Lower leg skin (tissue), 4 donors: ENCODE measurements around the gene PCCA. TPM values are rescaled to one million over a fixed set of nuclear protein-coding genes. Genes with fewer than 3 reads are reported as not detected.
"Not testable (repeated sequence)": the region's sequence is repeated elsewhere in the genome, so short reads cannot be mapped to it uniquely, and the experiment has no call there.

Experiments
- DNase-seq, 2 donors: peaks; one replicate each; pipeline ENCODE4 v3.0.0-alpha.2; 2019; ENCODE audit warnings: low spot score in 2 of 2
- H3K4me3 ChIP-seq: fragments of 200-600 bp; sonication (generic); 2 replicates; pipeline ENCODE4 v1.5.1; 2017; ENCODE audit warnings: mild to moderate bottlenecking, low read depth; ENCODE audit not compliant: poor library complexity, severe bottlenecking
- CTCF ChIP-seq, 3 donors: fragments of 450-650 bp; IDR thresholded peaks; one replicate each; pipeline ENCODE4 v1.5.1; 2016; ENCODE audit warnings: antibody characterized with exemption in 3 of 3, mild to moderate bottlenecking in 3 of 3, moderate library complexity in 2 of 3
- POLR2A ChIP-seq, 2 donors: fragments of 450-650 bp; IDR thresholded peaks; one replicate each; pipeline ENCODE4 v1.6.1; 2016 to 2017; ENCODE audit warnings: antibody characterized with exemption in 2 of 2, mild to moderate bottlenecking in 1 of 2, moderate library complexity in 1 of 2
- WGBS, 2 donors: methylation state at CpG; one replicate each; pipeline ENCODE4 v1.1.5; 2018; 5-methylcytosine and 5-hydroxymethylcytosine counted together
- intact Hi-C: fragments of 100-400 bp; cut with DNase I; formaldehyde crosslinking; loops from one replicate; pipeline ENCODE4 v1.15.0; 2023; ENCODE audit warnings: low total_unique reads
- total RNA-seq, 4 donors: library from RNA; depleted of rRNA; stranded (reverse); fragments of >200 nt; gene quantifications; one replicate each; pipeline ENCODE4 v1.1.0, GENCODE V29; 2016

The PCCA gene
- total RNA-seq, 4 donors from 2014 or later = 24.3 to 34.2 (median 26.2) TPM

- no peak for DNase-seq
- 95% methylated on average over 3 of the region's 3 CpGs for WGBS, 2 donors
- no peak overlapping the region for H3K4me3 ChIP-seq
- intact Hi-C loops = no loop called here
- TF ChIP-seq POLR2A (IDR thresholded peaks at IDR 0.05) = no peak
Observed at GRCh38 chr13:100160450-100160849, 71.6 kb downstream of the PCCA start.

- no peak for DNase-seq
- no peak overlapping the region for H3K4me3 ChIP-seq
- WGBS, 2 donors = 95 to 96% methylated on average over 1 of the region's 1 CpG
- TF ChIP-seq CTCF (IDR thresholded peaks at IDR 0.05) (no peak), POLR2A (IDR thresholded peaks at IDR 0.05) (no peak)
- intact Hi-C loops = no loop called here
Observed at GRCh38 chr13:100163375-100163774, 74.5 kb downstream of the PCCA start.

- 68 to 78% methylated on average over 5 of the region's 5 CpGs for WGBS, 2 donors
- DNase-seq = no peak
Observed at GRCh38 chr13:100173203-100173602, 84.3 kb downstream of the PCCA start.

GRCh38 chr13:100174455-100174854 lies 85.6 kb downstream of the PCCA start:
- intact Hi-C loops, H3K4me3 ChIP-seq, DNase-seq: not testable (repeated sequence)
- WGBS, 2 donors = 91 to 95% methylated on average over 4 of the region's 4 CpGs

More at GRCh38 chr13:100173203-100173602, 84.3 kb downstream of the PCCA start:
- intact Hi-C loops = no loop called here
- no peak overlapping the region for H3K4me3 ChIP-seq
- TF ChIP-seq POLR2A (IDR thresholded peaks at IDR 0.05) (no peak), CTCF (IDR thresholded peaks at IDR 0.05) (no peak)

GRCh38 chr13:100175078-100175802 lies 86.3 kb downstream of the PCCA start:
- intact Hi-C loops = no loop called here
- no peak for TF ChIP-seq POLR2A (IDR thresholded peaks at IDR 0.05)
- DNase-seq = no peak
- 95% methylated on average over 2 of the region's 2 CpGs for WGBS, 2 donors
- H3K4me3 ChIP-seq = no peak overlapping the region

GRCh38 chr13:100175803-100176182 lies 86.9 kb downstream of the PCCA start:
- intact Hi-C loops = no loop called here
- H3K4me3 ChIP-seq = no peak overlapping the region
- DNase-seq = no peak
- 90 to 91% methylated on average over 5 of the region's 5 CpGs for WGBS, 2 donors
- TF ChIP-seq CTCF (IDR thresholded peaks at IDR 0.05) (no peak), POLR2A (IDR thresholded peaks at IDR 0.05) (no peak)

GRCh38 chr13:100176801-100177400 lies 88.0 kb downstream of the PCCA start:
- H3K4me3 ChIP-seq = no peak overlapping the region
- 59 to 79% methylated on average over 2 of the region's 2 CpGs for WGBS, 2 donors
- TF ChIP-seq CTCF (IDR thresholded peaks at IDR 0.05) = no peak
- TF ChIP-seq POLR2A (IDR thresholded peaks at IDR 0.05) = no peak
- DNase-seq = no peak
- intact Hi-C loops = no loop called here
